ENCODE data around the gene SRRM4. TPM values are rescaled to one million over a fixed set of nuclear protein-coding genes. Genes with fewer than 3 reads are reported as not detected.

Gene SRRM4
- total RNA-seq, 1 experiment from 2014 or later = under 0.01 TPM

DNA sequence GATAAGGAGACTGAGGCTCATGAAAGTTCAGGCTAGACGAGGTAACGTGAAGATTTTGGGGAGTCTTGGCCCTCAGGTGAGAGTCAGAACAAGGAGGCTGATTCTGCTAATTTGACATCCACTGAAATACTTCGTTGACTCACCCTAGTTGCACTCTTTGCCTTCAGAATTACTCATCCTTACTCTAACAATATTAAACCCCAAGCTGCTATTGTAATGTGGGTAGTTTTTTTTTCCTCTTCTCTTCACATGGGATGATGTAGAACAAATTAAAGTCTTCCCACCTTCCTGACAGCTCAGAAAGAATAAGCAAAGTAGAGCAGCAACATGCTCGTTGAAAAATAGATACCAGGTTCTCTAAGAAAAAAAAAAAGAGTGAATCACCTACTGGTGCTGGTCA is 22.0 kb upstream of the SRRM4 start:
- Histone ChIP-seq H3F3A (ENCODE audit: low read length, unreplicated experiment) (no peaks in the 10 kb centered on the region), H3K9me3 (ENCODE audit: low read length) (no peaks in the 10 kb centered on the region), H3K4me2 (ENCODE audit: low read length) (no peak overlapping the region), H3K9me2 (replicated peaks; ENCODE audit: low read length) (no peaks in the 10 kb centered on the region), H3K9ac (ENCODE audit: low read length) (no peak overlapping the region), H2AFZ (ENCODE audit: low read length) (no peak overlapping the region), H3K27me3 (ENCODE audit: low read length) (peaks cover 21% of the 10 kb centered on the region; the same call in 1 of the 2 replicates), H4K20me1 (ENCODE audit: low read length) (no peaks in the 10 kb centered on the region), H3K36me3 (ENCODE audit: low read depth, low read length) (no peaks in the 10 kb centered on the region), H3K27ac (ENCODE audit: low read length) (no peak overlapping the region), H3K4me3 (ENCODE audit: low read length) (no peak overlapping the region), H3K79me2 (ENCODE audit: low read length) (no peaks in the 10 kb centered on the region), H3K4me1 (ENCODE audit: insufficient read depth, low read length) (no peaks in the 10 kb centered on the region)
- TF ChIP-seq, protein P1, sequence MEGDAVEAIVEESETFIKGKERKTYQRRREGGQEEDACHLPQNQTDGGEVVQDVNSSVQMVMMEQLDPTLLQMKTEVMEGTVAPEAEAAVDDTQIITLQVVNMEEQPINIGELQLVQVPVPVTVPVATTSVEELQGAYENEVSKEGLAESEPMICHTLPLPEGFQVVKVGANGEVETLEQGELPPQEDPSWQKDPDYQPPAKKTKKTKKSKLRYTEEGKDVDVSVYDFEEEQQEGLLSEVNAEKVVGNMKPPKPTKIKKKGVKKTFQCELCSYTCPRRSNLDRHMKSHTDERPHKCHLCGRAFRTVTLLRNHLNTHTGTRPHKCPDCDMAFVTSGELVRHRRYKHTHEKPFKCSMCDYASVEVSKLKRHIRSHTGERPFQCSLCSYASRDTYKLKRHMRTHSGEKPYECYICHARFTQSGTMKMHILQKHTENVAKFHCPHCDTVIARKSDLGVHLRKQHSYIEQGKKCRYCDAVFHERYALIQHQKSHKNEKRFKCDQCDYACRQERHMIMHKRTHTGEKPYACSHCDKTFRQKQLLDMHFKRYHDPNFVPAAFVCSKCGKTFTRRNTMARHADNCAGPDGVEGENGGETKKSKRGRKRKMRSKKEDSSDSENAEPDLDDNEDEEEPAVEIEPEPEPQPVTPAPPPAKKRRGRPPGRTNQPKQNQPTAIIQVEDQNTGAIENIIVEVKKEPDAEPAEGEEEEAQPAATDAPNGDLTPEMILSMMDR (conservative IDR thresholded peaks at IDR 0.05; ENCODE audit: low read depth, low read length) = no peak
- no peak for TF ChIP-seq EZH2phosphoT487 (IDR thresholded peaks at IDR 0.05; ENCODE audit: borderline replicate concordance, low read length)
- TF ChIP-seq EZH2 (IDR thresholded peaks at IDR 0.05; ENCODE audit: low read length, unreplicated experiment) = no peak
- BruUV-seq (replicated peaks) = no TSS peak
- no peak for DNase-seq
- CTCF ChIA-PET = no interaction called here
- POLR2A ChIA-PET (ENCODE audit: unreplicated experiment) = no interaction called here
- intact Hi-C loops (cut with micrococcal nuclease) = no loop called here
- ATAC-seq = no peak; the same call in 1 of the 2 replicates

DNA sequence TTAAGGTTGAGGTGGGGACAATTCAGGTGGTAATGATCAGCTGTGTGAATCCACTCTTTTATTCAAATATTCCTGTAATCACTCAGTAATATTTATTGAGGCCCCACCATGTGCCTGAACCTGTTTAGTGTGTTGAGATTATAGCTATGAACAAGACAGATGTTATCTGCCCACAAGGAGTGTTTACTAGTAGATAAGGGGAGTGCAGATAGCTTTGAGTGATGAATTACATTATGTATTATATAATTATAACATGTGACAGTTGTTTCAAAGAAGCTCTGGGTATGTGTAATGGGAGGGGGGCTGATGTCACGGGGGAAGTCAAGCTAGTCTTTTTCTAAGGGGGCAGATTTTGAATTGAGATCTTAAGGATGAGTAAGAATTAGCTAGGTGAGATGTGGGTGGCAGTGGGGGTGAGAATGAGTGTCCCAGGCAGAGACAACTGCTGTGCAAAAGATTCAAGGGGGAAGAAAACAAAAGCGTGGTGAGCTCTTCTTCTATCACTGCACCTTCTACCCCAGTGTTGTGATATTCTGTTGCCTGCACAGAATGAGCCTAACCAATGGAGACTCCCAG is 21.3 kb upstream of the SRRM4 start:
- BruUV-seq (replicated peaks) = no TSS peak
- H3K79me2 ChIP-seq (ENCODE audit: low read length) = no peaks in the 10 kb centered on the region
- no peaks in the 10 kb centered on the region for H4K20me1 ChIP-seq (ENCODE audit: low read length)
- H3K27me3 ChIP-seq (ENCODE audit: low read length) = peaks cover 21% of the 10 kb centered on the region; the same call in 1 of the 2 replicates
- no peaks in the 10 kb centered on the region for H3K36me3 ChIP-seq (ENCODE audit: low read depth, low read length)
- intact Hi-C loops (cut with micrococcal nuclease) = no loop called here
- no peak overlapping the region for H2AFZ ChIP-seq (ENCODE audit: low read length)
- no peak overlapping the region for H3K4me3 ChIP-seq (ENCODE audit: low read length)
- H3K9me2 ChIP-seq (replicated peaks; ENCODE audit: low read length) = no peaks in the 10 kb centered on the region
- ATAC-seq (no peak), DNase-seq (no peak)
- H3K27ac ChIP-seq (ENCODE audit: low read length) = no peak overlapping the region
- H3K4me2 ChIP-seq (ENCODE audit: low read length) = no peak overlapping the region
- H3K9ac ChIP-seq (ENCODE audit: low read length) = no peak overlapping the region
- POLR2A ChIA-PET (ENCODE audit: unreplicated experiment) = no interaction called here
- TF ChIP-seq EZH2phosphoT487 (IDR thresholded peaks at IDR 0.05; ENCODE audit: borderline replicate concordance, low read length) (no peak), EZH2 (IDR thresholded peaks at IDR 0.05; ENCODE audit: low read length, unreplicated experiment) (no peak)
- TF ChIP-seq, protein P1 (conservative IDR thresholded peaks at IDR 0.05; ENCODE audit: low read depth, low read length) = no peak
- no peaks in the 10 kb centered on the region for H3F3A ChIP-seq (ENCODE audit: low read length, unreplicated experiment)
- CTCF ChIA-PET = no interaction called here
- H3K9me3 ChIP-seq (ENCODE audit: low read length) = no peaks in the 10 kb centered on the region
- no peaks in the 10 kb centered on the region for H3K4me1 ChIP-seq (ENCODE audit: insufficient read depth, low read length)

DNA sequence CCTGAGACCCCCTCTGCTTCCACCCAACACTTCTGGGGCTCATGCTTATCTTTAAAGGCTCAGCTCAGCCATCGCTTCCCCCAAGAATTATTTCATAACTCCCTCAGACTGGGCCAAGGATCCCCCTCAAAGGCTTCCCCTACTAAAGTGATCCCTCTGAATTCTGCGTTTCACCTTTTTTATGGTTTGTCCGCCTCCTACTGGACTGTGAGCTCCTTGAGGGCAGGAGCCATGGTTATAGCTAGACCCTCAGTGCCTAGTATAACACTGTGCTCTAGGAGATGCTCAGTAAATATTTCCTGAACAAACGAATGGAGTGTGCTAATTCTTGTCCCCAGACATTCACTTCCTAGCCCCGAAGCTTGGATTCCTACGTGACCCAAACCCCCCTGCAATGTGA is 20.5 kb upstream of the SRRM4 start:
- ATAC-seq (no peak), DNase-seq (no peak)
- Histone ChIP-seq H3K9ac (ENCODE audit: low read length) (no peak overlapping the region), H2AFZ (ENCODE audit: low read length) (no peak overlapping the region), H3K4me2 (ENCODE audit: low read length) (no peak overlapping the region), H3K27me3 (ENCODE audit: low read length) (peaks cover 15% of the 10 kb centered on the region; the same call in 1 of the 2 replicates), H3K4me1 (ENCODE audit: insufficient read depth, low read length) (no peaks in the 10 kb centered on the region), H3K27ac (ENCODE audit: low read length) (no peak overlapping the region), H3K9me3 (ENCODE audit: low read length) (no peaks in the 10 kb centered on the region), H3F3A (ENCODE audit: low read length, unreplicated experiment) (no peaks in the 10 kb centered on the region), H3K79me2 (ENCODE audit: low read length) (no peaks in the 10 kb centered on the region), H3K9me2 (replicated peaks; ENCODE audit: low read length) (no peaks in the 10 kb centered on the region), H3K36me3 (ENCODE audit: low read depth, low read length) (no peaks in the 10 kb centered on the region), H4K20me1 (ENCODE audit: low read length) (no peaks in the 10 kb centered on the region), H3K4me3 (ENCODE audit: low read length) (no peak overlapping the region)
- POLR2A ChIA-PET (ENCODE audit: unreplicated experiment) = no interaction called here
- BruUV-seq (replicated peaks) = no TSS peak
- TF ChIP-seq EZH2 (IDR thresholded peaks at IDR 0.05; ENCODE audit: low read length, unreplicated experiment) = no peak
- TF ChIP-seq, protein P1 (conservative IDR thresholded peaks at IDR 0.05; ENCODE audit: low read depth, low read length) = no peak
- TF ChIP-seq EZH2phosphoT487 (IDR thresholded peaks at IDR 0.05; ENCODE audit: borderline replicate concordance, low read length) = no peak
- CTCF ChIA-PET = no interaction called here
- intact Hi-C loops (cut with micrococcal nuclease) = no loop called here
